GM12878 (cell line): Measurements from ENCODE around the gene GRIK3. TPM values are rescaled to one million over a fixed set of nuclear protein-coding genes. Genes with fewer than 3 reads are reported as not detected.

Experiments
- ATAC-seq: fragments of 200-7000 bp; cut with Tn5 transposase; 3 replicates; pipeline ENCODE4 v1.9.1; 2020; ENCODE audit warnings: mild to moderate bottlenecking, moderate library complexity
- BruUV-seq: library from RNA; stranded (reverse); fragments of 400-500 nt; replicated peaks from 2 replicates; lab custom pipeline; 2021; lab: Mats Ljungman, UMichigan
- CTCF ChIA-PET: fragments of 300-600 bp; sonication (Branson Sonifier 250); formaldehyde crosslinking; extraction: SDS; loops from one replicate; lab custom pipeline; 2021; ENCODE audit warnings: inconsistent platforms; lab: Yijun Ruan, JAX
- POLR2A ChIA-PET: fragments of 350-600 bp; formaldehyde crosslinking; extraction: SDS; loops from one replicate; lab custom pipeline; 2021; ENCODE audit warnings: inconsistent platforms; lab: Charles Lee
- RAD21 ChIA-PET: fragments of 300-600 bp; sonication (Branson Sonifier 250); formaldehyde crosslinking; loops from one replicate; lab custom pipeline; 2023; ENCODE audit warnings: antibody characterized with exemption; ENCODE audit not compliant: unreplicated experiment; lab: Charles Lee
- SMC1A ChIA-PET: fragments of 300-600 bp; sonication (Branson Sonifier 250); formaldehyde crosslinking; loops from one replicate; lab custom pipeline; 2023; ENCODE audit not compliant: unreplicated experiment, uncharacterized antibody; lab: Charles Lee
- DNase-seq: peaks from one replicate; pipeline ENCODE4 v3.0.0-alpha.2; 2011; ENCODE audit warnings: low read depth, low spot score
- FAIRE-seq: peaks from 3 replicates; lab custom pipeline; 2011; peaks lifted over from hg19 to GRCh38; lab: Jason Lieb, UNC
- H2AFZ ChIP-seq: 2 replicates; pipeline ENCODE4 v1.6.0; 2011; ENCODE audit warnings: low read depth, low read length, control low read depth; ENCODE audit not compliant: control insufficient read depth
- H3K27ac ChIP-seq: 2 replicates; pipeline ENCODE4 v1.5.1; 2011; ENCODE audit warnings: control low read depth; ENCODE audit not compliant: control insufficient read depth, insufficient read depth
- H3K27me3 ChIP-seq, 2 experiments: replicated peaks in 1 of 2; 2 replicates each; pipeline versions ENCODE4 v1.6.0 to v1.6.1; 2011; ENCODE audit warnings: low read length in 1 of 2; ENCODE audit not compliant: control insufficient read depth in 2 of 2, insufficient read depth in 2 of 2
- H3K36me3 ChIP-seq, 2 experiments: 2 replicates each; pipeline ENCODE4 v1.5.1; 2011; ENCODE audit warnings: low read length in 1 of 2; ENCODE audit not compliant: control insufficient read depth in 2 of 2, insufficient read depth in 2 of 2
- H3K4me1 ChIP-seq: 2 replicates; pipeline ENCODE4 v1.6.1; 2011; ENCODE audit warnings: mild to moderate bottlenecking, low read length, moderate library complexity, mixed read lengths; ENCODE audit not compliant: control insufficient read depth, insufficient read depth
- H3K4me2 ChIP-seq: 2 replicates; pipeline ENCODE4 v1.6.0; 2011; ENCODE audit warnings: control low read depth; ENCODE audit not compliant: control insufficient read depth, insufficient read depth
- H3K4me3 ChIP-seq: fragments of 200-600 bp; sonication (generic); 2 replicates; pipeline ENCODE4 v1.5.1; 2016
- H3K79me2 ChIP-seq: 2 replicates; pipeline ENCODE4 v1.6.0; 2011; ENCODE audit warnings: low read length; ENCODE audit not compliant: control insufficient read depth, insufficient read depth
- H3K9ac ChIP-seq: 2 replicates; pipeline ENCODE4 v1.8.0; 2011; ENCODE audit warnings: low read length, control low read depth, mixed read lengths; ENCODE audit not compliant: control insufficient read depth, insufficient read depth
- H3K9me3 ChIP-seq: replicated peaks from 3 replicates; pipeline ENCODE4 v1.5.1; 2011; ENCODE audit warnings: mild to moderate bottlenecking, low read length; ENCODE audit not compliant: control insufficient read depth, insufficient read depth
- H4K20me1 ChIP-seq: 2 replicates; pipeline ENCODE4 v1.6.0; 2011; ENCODE audit not compliant: control insufficient read depth, insufficient read depth
- BACH1 ChIP-seq: fragments of 450-650 bp; IDR thresholded peaks from 2 replicates; pipeline ENCODE4 v1.6.1; 2017; ENCODE audit warnings: mild to moderate bottlenecking, borderline replicate concordance
- CEBPB ChIP-seq, 2 experiments: fragments of 150-350 bp in 1 of 2; IDR thresholded peaks; 2 replicates each; pipeline ENCODE4 v1.6.1; 2012 to 2014; ENCODE audit warnings: low read depth in 2 of 2, low read length in 2 of 2, borderline replicate concordance in 1 of 2, inconsistent platforms in 1 of 2
- E4F1 ChIP-seq: fragments of 450-650 bp; IDR thresholded peaks from 2 replicates; pipeline ENCODE4 v1.6.1; 2018; ENCODE audit warnings: borderline replicate concordance, mild to moderate bottlenecking; ENCODE audit not compliant: partially characterized antibody
- EGR1 ChIP-seq, 2 experiments: IDR thresholded peaks; 1 replicate in 1 of 2; 2 replicates in 1 of 2; pipeline ENCODE4 v1.6.1; 2011 to 2012; ENCODE audit warnings: low read depth in 2 of 2, low read length in 2 of 2, borderline replicate concordance in 1 of 2, mild to moderate bottlenecking in 1 of 2, moderate library complexity in 1 of 2
- HDAC6 ChIP-seq: fragments of 200-600 bp; sonication (generic); IDR thresholded peaks from one replicate; pipeline ENCODE4 v1.8.0; 2017; ENCODE audit warnings: antibody characterized with exemption; ENCODE audit not compliant: unreplicated experiment
- HSF1 ChIP-seq: fragments of 150-350 bp; IDR thresholded peaks from 2 replicates; pipeline ENCODE4 v1.6.1; 2014; ENCODE audit warnings: mild to moderate bottlenecking, low read depth, low read length
- KAT2A ChIP-seq: conservative IDR thresholded peaks from 2 replicates; pipeline ENCODE4 v1.6.1; 2011; ENCODE audit warnings: low read depth, low read length; ENCODE audit not compliant: control insufficient read depth
- NR2C2 ChIP-seq: IDR thresholded peaks from 2 replicates; pipeline ENCODE4 v1.6.1; 2011; ENCODE audit warnings: borderline replicate concordance, low read depth; ENCODE audit not compliant: control insufficient read depth, insufficient read length
- NR2F1 ChIP-seq: fragments of 450-650 bp; conservative IDR thresholded peaks from 2 replicates; pipeline ENCODE4 v1.6.1; 2017; ENCODE audit warnings: mild to moderate bottlenecking
- NRF1 ChIP-seq: conservative IDR thresholded peaks from 2 replicates; pipeline ENCODE4 v1.6.1; 2011; ENCODE audit warnings: mild to moderate bottlenecking, low read depth, low read length, improper control_type of control experiment
- POLR2AphosphoS2 ChIP-seq: IDR thresholded peaks from 2 replicates; pipeline ENCODE4 v1.6.1; 2011; ENCODE audit warnings: low read depth, mild to moderate bottlenecking, low read length, improper control_type of control experiment, moderate library complexity
- PRDM15 ChIP-seq: fragments of 450-650 bp; formaldehyde crosslinking; IDR thresholded peaks from 2 replicates; pipeline ENCODE4 v1.4.0; 2020; ENCODE audit warnings: mild to moderate bottlenecking, moderate library complexity
- RBBP5 ChIP-seq: fragments of 200-600 bp; sonication (generic); conservative IDR thresholded peaks from 2 replicates; pipeline ENCODE4 v1.6.1; 2016
- RELA ChIP-seq: fragments of 450-650 bp; IDR thresholded peaks from 2 replicates; pipeline ENCODE4 v1.8.0; 2014; ENCODE audit warnings: borderline replicate concordance; ENCODE audit not compliant: partially characterized antibody
- SMC3 ChIP-seq: IDR thresholded peaks from 2 replicates; pipeline ENCODE4 v1.6.1; 2011; ENCODE audit warnings: low read length, improper control_type of control experiment, borderline replicate concordance
- TCF3 ChIP-seq: IDR thresholded peaks from 2 replicates; pipeline ENCODE4 v1.6.1; 2012; ENCODE audit warnings: low read depth, mild to moderate bottlenecking, low read length, borderline replicate concordance; ENCODE audit not compliant: insufficient read depth
- YBX1 ChIP-seq: fragments of 450-650 bp; IDR thresholded peaks from 2 replicates; pipeline ENCODE4 v1.6.1; 2016; ENCODE audit warnings: antibody characterized with exemption
- ZSCAN29 ChIP-seq: fragments of 450-650 bp; IDR thresholded peaks from 2 replicates; pipeline ENCODE4 v1.6.1; 2017; ENCODE audit warnings: mild to moderate bottlenecking, moderate library complexity
- WGBS: methylation state at CpG from one replicate; pipeline ENCODE4 v1.1.6; 2016; ENCODE audit warnings: low lambda C conversion rate; ENCODE audit not compliant: insufficient replicate concordance, insufficient coverage; ENCODE audit errors: missing lambda C conversion rate; 5-methylcytosine and 5-hydroxymethylcytosine counted together
- in situ Hi-C: fragments of 300-500 bp; cut with MboI; formaldehyde crosslinking; loops from 9 replicates; pipeline ENCODE4 v1.14.3; 2018; ENCODE audit warnings: mixed read lengths
- intact Hi-C: fragments of 100-400 bp; cut with micrococcal nuclease; formaldehyde crosslinking; loops from one replicate; pipeline ENCODE4 v1.14.2; 2022; ENCODE audit not compliant: unreplicated experiment
- polyA plus RNA-seq, 11 experiments: library from polyadenylated mRNA; depleted of rRNA in 4 of 11; unstranded in 6 of 11; stranded (reverse) in 5 of 11; fragments of >200 nt; fragmentation: Nextera tagmentation in 4 of 11; fragmentation: Illumina TruSeq in 1 of 11; extraction: Ambion mirVana in 4 of 11; extraction: Trizol in 1 of 11; gene quantifications; 1 replicate in 1 of 11; 2 replicates in 10 of 11; pipeline versions ENCODE4 v1.2.1 to v1.2.3, GENCODE V29; 2011 to 2016; ENCODE audit warnings: inconsistent platforms in 2 of 11, missing spikeins in 2 of 11, low read depth in 1 of 11
- total RNA-seq, 4 experiments: library from RNA; depleted of rRNA in 3 of 4; stranded (reverse); fragments of >200 nt in 3 of 4; fragmentation: Illumina TruSeq in 1 of 4; extraction: Trizol in 1 of 4; gene quantifications; 2 replicates each; pipeline versions ENCODE4 v1.2.1 to v1.2.3, GENCODE V29; 2013 to 2021

The GRIK3 gene
- total and polyA plus RNA-seq, 10 of the 15 experiments (the other 5 are each of a cell fraction or from before 2014, with no cell fraction given): not detected

GRCh38 chr1:36863061-36863460, 171.3 kb downstream of the GRIK3 start:
- POLR2A ChIA-PET: no interaction called here
- TF ChIP-seq PRDM15: no peak
- TF ChIP-seq E4F1: no peak
- no peak for TF ChIP-seq TCF3
- no peak for TF ChIP-seq HSF1
- no peak for TF ChIP-seq NRF1
- TF ChIP-seq HDAC6: no peak
- no peak for TF ChIP-seq EGR1 (IDR thresholded peaks at IDR 0.05; ENCODE audit: borderline replicate concordance in 1 of 2, low read depth in 2 of 2, low read length in 2 of 2)
- no peak for TF ChIP-seq ZSCAN29
- TF ChIP-seq SMC3: no peak
- TF ChIP-seq POLR2AphosphoS2: no peak
- no peak for TF ChIP-seq RELA
- no peak for TF ChIP-seq NR2F1
- TF ChIP-seq BACH1: no peak
- TF ChIP-seq RBBP5: no peak
- no peak for TF ChIP-seq YBX1
- no peak for TF ChIP-seq NR2C2
- TF ChIP-seq KAT2A: no peak
- no peak for TF ChIP-seq CEBPB (IDR thresholded peaks at IDR 0.05; ENCODE audit: borderline replicate concordance in 1 of 2, low read depth in 2 of 2, low read length in 2 of 2)

More at GRCh38 chr1:36863061-36863460, 171.3 kb downstream of the GRIK3 start:
- SMC1A ChIA-PET: interaction anchor here (1.6 kb wide), 1 partner anchor 48 kb away, joined by 3 read pairs; no protein-coding TSS in a partner anchor
- intact Hi-C loops (no loop called here), in situ Hi-C loops (no loop called here)
- H3K9me3 ChIP-seq: no peaks in the 10 kb centered on the region
- FAIRE-seq (no peak), ATAC-seq (no peak), DNase-seq (no peak)
- no peaks in the 10 kb centered on the region for H4K20me1 ChIP-seq
- no peak overlapping the region for H3K4me3 ChIP-seq
- CTCF ChIA-PET: interaction anchor here (0.9 to 2.8 kb wide), 5 partner anchors 8 to 461 kb away, joined by 3 to 17 read pairs (median 5); no protein-coding TSS in a partner anchor
- H3K4me2 ChIP-seq: no peak overlapping the region
- H3K9ac ChIP-seq: no peak overlapping the region
- no peak overlapping the region for H3K27ac ChIP-seq
- no peaks in the 10 kb centered on the region for H3K36me3 ChIP-seq
- no peaks in the 10 kb centered on the region for H3K79me2 ChIP-seq
- RAD21 ChIA-PET: interaction anchor here (1.3 kb wide), 1 partner anchor 461 kb away, joined by 3 read pairs; no protein-coding TSS in a partner anchor
- H3K27me3 ChIP-seq: no peaks in the 10 kb centered on the region; a peak in 3 of 4 replicates
- no peaks in the 10 kb centered on the region for H3K4me1 ChIP-seq
- no peak overlapping the region for H2AFZ ChIP-seq
- BruUV-seq: no TSS peak
- WGBS: 27% methylated on average over 3 of the region's 3 CpGs
